ENCODE results near the gene TMEM203. TPM values are rescaled to one million over a fixed set of nuclear protein-coding genes. Genes with fewer than 3 reads are reported as not detected.

Gene TMEM203
- total and polyA plus RNA-seq, 4 donors = 19.9 to 27.5 (median 21.5) TPM

DNA sequence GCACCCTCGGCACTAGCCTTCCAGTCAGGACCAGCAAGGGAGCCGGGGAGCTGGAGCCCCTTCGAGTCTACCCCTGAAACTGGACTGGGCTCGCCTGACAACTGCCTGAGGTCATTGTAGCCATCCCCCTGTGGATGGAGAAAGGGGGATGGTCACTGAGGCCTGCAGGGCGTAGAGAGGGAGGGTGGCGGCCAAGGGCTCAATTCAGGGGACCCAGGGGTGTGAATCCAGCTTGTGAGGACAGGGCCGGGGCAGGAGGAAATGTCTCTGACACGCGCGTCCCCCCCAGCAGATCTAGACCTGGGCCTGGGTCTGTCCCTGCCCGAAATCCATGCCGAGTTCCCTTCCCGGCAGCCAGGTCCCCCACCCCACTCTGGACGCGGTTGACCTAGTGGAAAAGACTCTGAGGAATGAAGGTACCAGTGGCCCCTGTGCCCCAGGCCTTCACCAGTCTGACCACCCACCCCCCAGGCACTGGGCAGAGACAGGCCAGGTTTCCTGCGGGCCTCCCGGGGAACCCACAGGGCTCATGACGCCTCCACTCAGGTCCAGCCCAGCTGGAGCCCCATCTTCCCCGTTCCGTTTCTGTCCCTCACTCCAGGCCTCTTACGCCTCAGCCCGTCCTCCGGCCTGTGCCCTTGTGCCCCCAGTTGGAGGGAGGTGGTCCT lies 26.1 kb upstream of the TMEM203 start:
- Histone ChIP-seq H3K4me3 (ENCODE audit: low read depth in 1 of 3, low read length in 3 of 3) (no peak overlapping the region), H3K27ac (ENCODE audit: low read depth in 1 of 2, low read length in 2 of 2) (no peak overlapping the region), H3K9me3 (ENCODE audit: control insufficient read depth in 4 of 4, low read length in 3 of 4) (no peaks in the 10 kb centered on the region), H3K9ac (ENCODE audit: low read depth in 1 of 2, low read length in 2 of 2) (no peak overlapping the region), H3K4me1 (ENCODE audit: control insufficient read depth in 4 of 4, insufficient read depth in 4 of 4, low read length in 3 of 4) (peaks cover 3 to 9% (median 4%) of the 10 kb centered on the region in 4 donors), H3K27me3 (ENCODE audit: control insufficient read depth in 4 of 4, insufficient read depth in 4 of 4, low read length in 3 of 4) (no peaks in the 10 kb centered on the region), H3K36me3 (ENCODE audit: control insufficient read depth in 4 of 4, insufficient read depth in 3 of 4, low read depth in 1 of 4, low read length in 3 of 4) (no peaks in the 10 kb centered on the region)
- no peak for DNase-seq (ENCODE audit: low spot score)
- TF ChIP-seq SP1 (IDR thresholded peaks at IDR 0.05) (no peak), RAD21 (IDR thresholded peaks at IDR 0.05) (no peak), NR2F2 (IDR thresholded peaks at IDR 0.05) (no peak), EGR1 (IDR thresholded peaks at IDR 0.05; ENCODE audit: low read depth in 2 of 2) (no peak), ATF3 (IDR thresholded peaks at IDR 0.05) (no peak), YY1 (IDR thresholded peaks at IDR 0.05) (no peak), HNF4A (conservative IDR thresholded peaks at IDR 0.05) (no peak), JUND (IDR thresholded peaks at IDR 0.05) (no peak), HNF4G (IDR thresholded peaks at IDR 0.05) (no peak)
- TF ChIP-seq, protein P1, sequence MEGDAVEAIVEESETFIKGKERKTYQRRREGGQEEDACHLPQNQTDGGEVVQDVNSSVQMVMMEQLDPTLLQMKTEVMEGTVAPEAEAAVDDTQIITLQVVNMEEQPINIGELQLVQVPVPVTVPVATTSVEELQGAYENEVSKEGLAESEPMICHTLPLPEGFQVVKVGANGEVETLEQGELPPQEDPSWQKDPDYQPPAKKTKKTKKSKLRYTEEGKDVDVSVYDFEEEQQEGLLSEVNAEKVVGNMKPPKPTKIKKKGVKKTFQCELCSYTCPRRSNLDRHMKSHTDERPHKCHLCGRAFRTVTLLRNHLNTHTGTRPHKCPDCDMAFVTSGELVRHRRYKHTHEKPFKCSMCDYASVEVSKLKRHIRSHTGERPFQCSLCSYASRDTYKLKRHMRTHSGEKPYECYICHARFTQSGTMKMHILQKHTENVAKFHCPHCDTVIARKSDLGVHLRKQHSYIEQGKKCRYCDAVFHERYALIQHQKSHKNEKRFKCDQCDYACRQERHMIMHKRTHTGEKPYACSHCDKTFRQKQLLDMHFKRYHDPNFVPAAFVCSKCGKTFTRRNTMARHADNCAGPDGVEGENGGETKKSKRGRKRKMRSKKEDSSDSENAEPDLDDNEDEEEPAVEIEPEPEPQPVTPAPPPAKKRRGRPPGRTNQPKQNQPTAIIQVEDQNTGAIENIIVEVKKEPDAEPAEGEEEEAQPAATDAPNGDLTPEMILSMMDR (IDR thresholded peaks at IDR 0.05; ENCODE audit: low read depth, low read length, missing input control) = no peak
- WGBS = 91% methylated on average over 23 of the region's 23 CpGs

- Histone ChIP-seq H3K27me3 (ENCODE audit: control insufficient read depth in 4 of 4, insufficient read depth in 4 of 4, low read length in 3 of 4) (no peaks in the 10 kb centered on the region), H3K36me3 (ENCODE audit: control insufficient read depth in 4 of 4, insufficient read depth in 3 of 4, low read depth in 1 of 4, low read length in 3 of 4) (no peaks in the 10 kb centered on the region)
Measured at GRCh38 chr9:137230705-137231371, 25.4 kb upstream of the TMEM203 start, which contains the start of gene SLC34A3. TSS of gene SLC34A3 (plus strand) at chr9:137230901. CDS start at chr9:137231703, 802 bp downstream.

More at GRCh38 chr9:137230705-137231371, 25.4 kb upstream of the TMEM203 start, which contains the start of gene SLC34A3:
- DNase-seq (ENCODE audit: low spot score) = no peak
- WGBS = 69% methylated on average over 14 of the region's 14 CpGs
- Histone ChIP-seq H3K27ac (ENCODE audit: low read depth in 1 of 2, low read length in 2 of 2) (no peak within 1 kb of the TSS), H3K9ac (ENCODE audit: low read depth in 1 of 2, low read length in 2 of 2) (no peak within 1 kb of the TSS), H3K4me3 (ENCODE audit: low read depth in 1 of 3, low read length in 3 of 3) (no peak within 1 kb of the TSS), H3K4me1 (ENCODE audit: control insufficient read depth in 4 of 4, insufficient read depth in 4 of 4, low read length in 3 of 4) (peaks cover 0 to 4% (median 0%) of the 10 kb centered on the region in 4 donors), H3K9me3 (ENCODE audit: control insufficient read depth in 4 of 4, low read length in 3 of 4) (no peaks in the 10 kb centered on the region)
- no peak for TF ChIP-seq RAD21 (IDR thresholded peaks at IDR 0.05)
- no peak for TF ChIP-seq ZBTB33 (IDR thresholded peaks at IDR 0.05)
- TF ChIP-seq, protein P1 (IDR thresholded peaks at IDR 0.05; ENCODE audit: low read depth, low read length, missing input control) = no peak
- TF ChIP-seq, protein P2, sequence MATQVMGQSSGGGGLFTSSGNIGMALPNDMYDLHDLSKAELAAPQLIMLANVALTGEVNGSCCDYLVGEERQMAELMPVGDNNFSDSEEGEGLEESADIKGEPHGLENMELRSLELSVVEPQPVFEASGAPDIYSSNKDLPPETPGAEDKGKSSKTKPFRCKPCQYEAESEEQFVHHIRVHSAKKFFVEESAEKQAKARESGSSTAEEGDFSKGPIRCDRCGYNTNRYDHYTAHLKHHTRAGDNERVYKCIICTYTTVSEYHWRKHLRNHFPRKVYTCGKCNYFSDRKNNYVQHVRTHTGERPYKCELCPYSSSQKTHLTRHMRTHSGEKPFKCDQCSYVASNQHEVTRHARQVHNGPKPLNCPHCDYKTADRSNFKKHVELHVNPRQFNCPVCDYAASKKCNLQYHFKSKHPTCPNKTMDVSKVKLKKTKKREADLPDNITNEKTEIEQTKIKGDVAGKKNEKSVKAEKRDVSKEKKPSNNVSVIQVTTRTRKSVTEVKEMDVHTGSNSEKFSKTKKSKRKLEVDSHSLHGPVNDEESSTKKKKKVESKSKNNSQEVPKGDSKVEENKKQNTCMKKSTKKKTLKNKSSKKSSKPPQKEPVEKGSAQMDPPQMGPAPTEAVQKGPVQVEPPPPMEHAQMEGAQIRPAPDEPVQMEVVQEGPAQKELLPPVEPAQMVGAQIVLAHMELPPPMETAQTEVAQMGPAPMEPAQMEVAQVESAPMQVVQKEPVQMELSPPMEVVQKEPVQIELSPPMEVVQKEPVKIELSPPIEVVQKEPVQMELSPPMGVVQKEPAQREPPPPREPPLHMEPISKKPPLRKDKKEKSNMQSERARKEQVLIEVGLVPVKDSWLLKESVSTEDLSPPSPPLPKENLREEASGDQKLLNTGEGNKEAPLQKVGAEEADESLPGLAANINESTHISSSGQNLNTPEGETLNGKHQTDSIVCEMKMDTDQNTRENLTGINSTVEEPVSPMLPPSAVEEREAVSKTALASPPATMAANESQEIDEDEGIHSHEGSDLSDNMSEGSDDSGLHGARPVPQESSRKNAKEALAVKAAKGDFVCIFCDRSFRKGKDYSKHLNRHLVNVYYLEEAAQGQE (IDR thresholded peaks at IDR 0.05) = no peak
- TF ChIP-seq JUND (IDR thresholded peaks at IDR 0.05) = no peak
- no peak for TF ChIP-seq FOXA1 (IDR thresholded peaks at IDR 0.05)
- no peak for TF ChIP-seq RXRA (IDR thresholded peaks at IDR 0.05)
- TF ChIP-seq, protein P3, sequence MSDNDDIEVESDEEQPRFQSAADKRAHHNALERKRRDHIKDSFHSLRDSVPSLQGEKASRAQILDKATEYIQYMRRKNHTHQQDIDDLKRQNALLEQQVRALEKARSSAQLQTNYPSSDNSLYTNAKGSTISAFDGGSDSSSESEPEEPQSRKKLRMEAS (IDR thresholded peaks at IDR 0.05) = no peak
- no peak for TF ChIP-seq ATF3 (IDR thresholded peaks at IDR 0.05)
- TF ChIP-seq GABPA (IDR thresholded peaks at IDR 0.05 in 1 of 2, conservative IDR thresholded peaks at IDR 0.05 in 1 of 2) = no peak
- no peak for TF ChIP-seq HNF4A (conservative IDR thresholded peaks at IDR 0.05)
